IMR-90 (cell line): ENCODE results near the gene TRIM44. TPM values are rescaled to one million over a fixed set of nuclear protein-coding genes. Genes with fewer than 3 reads are reported as not detected.

ENCODE experiments used
- polyA plus RNA-seq, 3 experiments: library from polyadenylated mRNA; depleted of rRNA; stranded (reverse); fragments of >200 nt; gene quantifications; 2 replicates each; pipeline ENCODE4 v1.2.3, GENCODE V29; 2012; ENCODE audit warnings: low replicate concordance in 1 of 3
- total RNA-seq: library from RNA; depleted of rRNA; stranded (reverse); fragments of >200 nt; gene quantifications from 2 replicates; pipeline ENCODE4 v1.2.3, GENCODE V29; 2012; rRNA removed

Gene TRIM44
- total and polyA plus RNA-seq, 2 of the 4 experiments (the other 2 are of a cell fraction), result 50.7 to 104 TPM

Other genes with a start within 250 kb of the TRIM44 start
- 0.54 and 0.56 TPM in 2 replicates for gene SLC1A2, start 243.2 kb upstream of the TRIM44 start, total RNA-seq
- gene SLC1A2, start 243.2 kb upstream of the TRIM44 start, polyA plus RNA-seq (2012; rRNA removed), result 0.15 and 0.17 TPM in 2 replicates
- 65.5 and 80.7 TPM in 2 replicates for gene PAMR1, start 137.2 kb upstream of the TRIM44 start, total RNA-seq
- gene PAMR1, start 137.2 kb upstream of the TRIM44 start, polyA plus RNA-seq (2012; rRNA removed), result 67.5 and 70.7 TPM in 2 replicates
- 8.1 and 8.4 TPM in 2 replicates for gene FJX1, start 44.3 kb upstream of the TRIM44 start, total RNA-seq
- gene FJX1, start 44.3 kb upstream of the TRIM44 start, polyA plus RNA-seq (2012; rRNA removed), result 11.2 and 14.2 TPM in 2 replicates